Keratinocyte (primary cell): ENCODE data around the gene SLC22A1. TPM values are rescaled to one million over a fixed set of nuclear protein-coding genes. Genes with fewer than 3 reads are reported as not detected.
"Not testable (repeated sequence)": the region's sequence is repeated elsewhere in the genome, so short reads cannot be mapped to it uniquely, and the experiment has no call there.

Experiments used
- DNase-seq: peaks from one replicate; pipeline ENCODE4 v3.0.0-alpha.2; 2011; ENCODE audit warnings: low read depth, missing footprints, low spot score
- FAIRE-seq: peaks from 2 replicates; lab custom pipeline; 2011; peaks lifted over from hg19 to GRCh38; lab: Jason Lieb, UNC
- H2AFZ ChIP-seq: 2 replicates; pipeline ENCODE4 v1.6.0; 2012; ENCODE audit warnings: low read length, control low read depth, inconsistent platforms; ENCODE audit not compliant: control insufficient read depth
- H3K27ac ChIP-seq: 2 replicates; pipeline ENCODE4 v1.5.1; 2011; ENCODE audit warnings: low read length; ENCODE audit not compliant: control insufficient read depth, insufficient read depth
- H3K27me3 ChIP-seq: 3 replicates; pipeline ENCODE4 v1.6.0; 2011; ENCODE audit warnings: low read length; ENCODE audit not compliant: control insufficient read depth, insufficient read depth; ENCODE audit errors: extremely low read depth
- H3K36me3 ChIP-seq, 2 experiments: 2 replicates in 1 of 2; 3 replicates in 1 of 2; pipeline ENCODE4 v1.5.1; 2011; ENCODE audit warnings: low read length in 2 of 2, mild to moderate bottlenecking in 1 of 2; ENCODE audit not compliant: control insufficient read depth in 2 of 2, insufficient read depth in 2 of 2; ENCODE audit errors: extremely low read depth in 1 of 2
- H3K4me1 ChIP-seq: 3 replicates; pipeline ENCODE4 v1.5.1; 2011; ENCODE audit warnings: low read length; ENCODE audit not compliant: control insufficient read depth, insufficient read depth; ENCODE audit errors: extremely low read depth
- H3K4me2 ChIP-seq: 3 replicates; pipeline ENCODE4 v1.6.0; 2011; ENCODE audit warnings: low read depth, low read length; ENCODE audit not compliant: control insufficient read depth, insufficient read depth; ENCODE audit errors: extremely low read depth
- H3K4me3 ChIP-seq, 3 experiments: fragments of 200-600 bp in 1 of 3; sonication (generic) in 1 of 3; 2 replicates in 2 of 3; 3 replicates in 1 of 3; pipeline ENCODE4 v1.5.1; 2011 to 2016; ENCODE audit warnings: low read length in 3 of 3, mild to moderate bottlenecking in 3 of 3, control low read depth in 2 of 3, inconsistent platforms in 1 of 3, low read depth in 1 of 3, mixed read lengths in 1 of 3, mixed run types in 1 of 3, moderate library complexity in 1 of 3; ENCODE audit not compliant: control insufficient read depth in 2 of 3, insufficient read depth in 2 of 3; ENCODE audit errors: extremely low read depth in 1 of 3
- H3K79me2 ChIP-seq: 2 replicates; pipeline ENCODE4 v1.6.0; 2012; ENCODE audit warnings: low read length; ENCODE audit not compliant: control insufficient read depth, insufficient read depth
- H3K9ac ChIP-seq: 3 replicates; pipeline ENCODE4 v1.6.0; 2011; ENCODE audit warnings: low read length; ENCODE audit not compliant: control insufficient read depth, insufficient read depth; ENCODE audit errors: extremely low read depth
- H3K9me1 ChIP-seq: 3 replicates; pipeline ENCODE4 v1.6.0; 2011; ENCODE audit warnings: low read length; ENCODE audit not compliant: control insufficient read depth, insufficient read depth; ENCODE audit errors: extremely low read depth
- H3K9me3 ChIP-seq: 2 replicates; pipeline ENCODE4 v1.5.1; 2012; ENCODE audit warnings: low read depth, low read length; ENCODE audit not compliant: control insufficient read depth
- H4K20me1 ChIP-seq: 3 replicates; pipeline ENCODE4 v1.6.0; 2011; ENCODE audit warnings: low read length; ENCODE audit not compliant: control insufficient read depth, insufficient read depth; ENCODE audit errors: extremely low read depth
- CTCF ChIP-seq, 3 experiments: IDR thresholded peaks in 1 of 3; conservative IDR thresholded peaks in 1 of 3; optimal IDR thresholded peaks in 1 of 3; 2 replicates in 2 of 3; 3 replicates in 1 of 3; pipeline versions ENCODE3 to v1.5.1; 2011; ENCODE audit warnings: low read length in 3 of 3, mild to moderate bottlenecking in 3 of 3, moderate library complexity in 2 of 3, control low read depth in 1 of 3, inconsistent platforms in 1 of 3; ENCODE audit not compliant: insufficient read depth in 2 of 3; ENCODE audit errors: extremely low read depth in 1 of 3
- EZH2 ChIP-seq: IDR thresholded peaks from one replicate; pipeline ENCODE4 v1.6.1; 2012; ENCODE audit warnings: inconsistent platforms, mild to moderate bottlenecking, low read length, moderate library complexity
- dilution Hi-C: fragments of 300-500 bp; cut with MboI; formaldehyde crosslinking; loops from one replicate; pipeline ENCODE4 v1.7.0; 2020; ENCODE audit warnings: low sequenced_read_pairs; ENCODE audit not compliant: extremely low pct_ligation_motif_present
- polyA plus RNA-seq, 5 experiments: library from polyadenylated mRNA; depleted of rRNA in 3 of 5; stranded (reverse) in 3 of 5; stranded (forward) in 1 of 5; unstranded in 1 of 5; fragments of >200 nt; gene quantifications; 1 replicate in 1 of 5; 2 replicates in 3 of 5; 3 replicates in 1 of 5; pipeline versions ENCODE4 v1.2.1 to v1.2.3, GENCODE V29; 2011 to 2012; ENCODE audit warnings: missing spikeins in 2 of 5, low read depth in 1 of 5, low replicate concordance in 1 of 5

Gene SLC22A1
- polyA plus RNA-seq, 1 donor (not counting 4 experiments of a cell fraction or from before 2014, with no cell fraction given), result 0.76 TPM

- H3K27ac ChIP-seq, result no peak overlapping the region
Observed at GRCh38 chr6:160089534-160089897, 32.1 kb upstream of the SLC22A1 start.

GRCh38 chr6:160090442-160091239, 31.0 kb upstream of the SLC22A1 start:
- DNase-seq, H3K9me1 ChIP-seq, H3K9ac ChIP-seq, H4K20me1 ChIP-seq, H3K4me3 ChIP-seq, H3K4me1 ChIP-seq, FAIRE-seq, H3K79me2 ChIP-seq, H3K9me3 ChIP-seq, H2AFZ ChIP-seq, dilution Hi-C loops, H3K27me3 ChIP-seq, H3K4me2 ChIP-seq, H3K27ac ChIP-seq: not testable (repeated sequence)
- H3K36me3 ChIP-seq, result peaks cover 50 to 54% of the 10 kb centered on the region in 2 experiments

More at GRCh38 chr6:160089534-160089897, 32.1 kb upstream of the SLC22A1 start:
- DNase-seq (no peak), FAIRE-seq (no peak)
- Histone ChIP-seq H3K36me3 (peaks cover 56 to 60% of the 10 kb centered on the region in 2 experiments), H3K79me2 (no peaks in the 10 kb centered on the region), H3K9ac (no peak overlapping the region), H3K4me3 (no peak overlapping the region), H3K9me1 (no peaks in the 10 kb centered on the region), H4K20me1 (no peaks in the 10 kb centered on the region), H3K27me3 (no peaks in the 10 kb centered on the region), H3K9me3 (no peaks in the 10 kb centered on the region), H3K4me1 (no peaks in the 10 kb centered on the region), H3K4me2 (no peak overlapping the region), H2AFZ (no peak overlapping the region)
- dilution Hi-C loops, result no loop called here
- TF ChIP-seq EZH2, result no peak
- no peak for TF ChIP-seq CTCF (optimal IDR thresholded peaks at IDR 0.05 in 1 of 3, IDR thresholded peaks at IDR 0.05 in 1 of 3, conservative IDR thresholded peaks at IDR 0.05 in 1 of 3; ENCODE audit: extremely low read depth in 1 of 3, insufficient read depth in 2 of 3, low read length in 3 of 3)

- DNase-seq, H2AFZ ChIP-seq, H3K4me3 ChIP-seq, H3K9me1 ChIP-seq, H3K79me2 ChIP-seq, dilution Hi-C loops, H3K27ac ChIP-seq, H3K27me3 ChIP-seq, H3K9me3 ChIP-seq, H3K4me1 ChIP-seq, FAIRE-seq, H4K20me1 ChIP-seq, H3K9ac ChIP-seq, H3K4me2 ChIP-seq: not testable (repeated sequence)
- peaks cover 46 to 48% of the 10 kb centered on the region in 2 experiments for H3K36me3 ChIP-seq
Observed at GRCh38 chr6:160092176-160092575, 29.4 kb upstream of the SLC22A1 start.
